IPS-18c (cell line): ENCODE data around the gene DEPP1.

ENCODE experiments used
- H3K4me3 ChIP-seq: 2 replicates; pipeline ENCODE4 v1.7.0; 2013; ENCODE audit warnings: low read depth, mild to moderate bottlenecking, low read length, moderate library complexity; ENCODE audit not compliant: insufficient read depth
- H3K9me3 ChIP-seq: one replicate; pipeline ENCODE4 v1.6.1; 2013; ENCODE audit warnings: mild to moderate bottlenecking, low read length, moderate library complexity; ENCODE audit not compliant: control insufficient read depth, insufficient read depth

The DEPP1 gene

GRCh38 chr10:44995914-44996669, 17.5 kb upstream of the DEPP1 start:
- H3K4me3 ChIP-seq = no peak overlapping the region
- H3K9me3 ChIP-seq = no peaks in the 10 kb centered on the region

- H3K9me3 ChIP-seq = no peaks in the 10 kb centered on the region
These were observed 16.9 kb upstream of the DEPP1 start for GRCh38 chr10:44995581-44995913.

GRCh38 chr10:44994752-44995530, 16.3 kb upstream of the DEPP1 start:
- no peak overlapping the region for H3K4me3 ChIP-seq
- H3K9me3 ChIP-seq = no peaks in the 10 kb centered on the region

More at GRCh38 chr10:44995581-44995913, 16.9 kb upstream of the DEPP1 start:
- no peak overlapping the region for H3K4me3 ChIP-seq

GRCh38 chr10:44993922-44994751, 15.5 kb upstream of the DEPP1 start:
- no peak overlapping the region for H3K4me3 ChIP-seq
- H3K9me3 ChIP-seq = no peaks in the 10 kb centered on the region

GRCh38 chr10:44993226-44993921, 14.8 kb upstream of the DEPP1 start:
- H3K4me3 ChIP-seq = no peak overlapping the region
- no peaks in the 10 kb centered on the region for H3K9me3 ChIP-seq

- Histone ChIP-seq H3K9me3 (no peaks in the 10 kb centered on the region), H3K4me3 (no peak overlapping the region)
These were observed 14.2 kb upstream of the DEPP1 start for GRCh38 chr10:44992732-44993225.

- H3K9me3 ChIP-seq = no peaks in the 10 kb centered on the region
- H3K4me3 ChIP-seq = no peak overlapping the region
These were observed 13.6 kb upstream of the DEPP1 start for GRCh38 chr10:44992070-44992731.

- no peak overlapping the region for H3K4me3 ChIP-seq
- no peaks in the 10 kb centered on the region for H3K9me3 ChIP-seq
These were observed 13.0 kb upstream of the DEPP1 start for GRCh38 chr10:44991571-44991970.

GRCh38 chr10:44990965-44991364, 12.4 kb upstream of the DEPP1 start:
- H3K4me3 ChIP-seq = no peak overlapping the region

GRCh38 chr10:44990302-44990655, 11.7 kb upstream of the DEPP1 start:
- Histone ChIP-seq H3K4me3 (no peak overlapping the region), H3K9me3 (no peaks in the 10 kb centered on the region)

More at GRCh38 chr10:44990965-44991364, 12.4 kb upstream of the DEPP1 start:
- no peaks in the 10 kb centered on the region for H3K9me3 ChIP-seq

- Histone ChIP-seq H3K9me3 (no peaks in the 10 kb centered on the region), H3K4me3 (no peak overlapping the region)
These were observed 11.1 kb upstream of the DEPP1 start for GRCh38 chr10:44989597-44990301.

- H3K4me3 ChIP-seq = 0 out of 2 replicates have a peak overlapping the region, but pooled peaks have one; percentile 17
- no peaks in the 10 kb centered on the region for H3K9me3 ChIP-seq
These were observed 10.5 kb upstream of the DEPP1 start for GRCh38 chr10:44988957-44989585.

- no peak overlapping the region for H3K4me3 ChIP-seq
- no peaks in the 10 kb centered on the region for H3K9me3 ChIP-seq
These were observed 8.1 kb upstream of the DEPP1 start for GRCh38 chr10:44986670-44987069.

GRCh38 chr10:44986179-44986578, 7.6 kb upstream of the DEPP1 start:
- Histone ChIP-seq H3K4me3 (no peak overlapping the region), H3K9me3 (no peaks in the 10 kb centered on the region)

- Histone ChIP-seq H3K4me3 (no peak overlapping the region), H3K9me3 (no peaks in the 10 kb centered on the region)
These were observed 6.6 kb upstream of the DEPP1 start for GRCh38 chr10:44985175-44985681.
